H1 (cell line): ENCODE results near the gene RNASE4. TPM values are rescaled to one million over a fixed set of nuclear protein-coding genes. Genes with fewer than 3 reads are reported as not detected.

ENCODE experiments used
- CTCF ChIA-PET: fragments of 300-600 bp; sonication (Branson Sonifier 250); formaldehyde crosslinking; loops from one replicate; lab custom pipeline; 2021; ENCODE audit not compliant: partially characterized antibody; lab: Charles Lee
- POLR2A ChIA-PET: fragments of 300-600 bp; sonication (Branson Sonifier 250); formaldehyde crosslinking; loops from one replicate; lab custom pipeline; 2021; ENCODE audit warnings: inconsistent platforms; ENCODE audit not compliant: partially characterized antibody; lab: Charles Lee
- DNase-seq, 2 experiments: peaks; one replicate each; pipeline versions ENCODE4 v3.0.0 to v3.0.0-alpha.2; 2010 to 2022; ENCODE audit warnings: low spot score in 2 of 2, low read depth in 1 of 2, mixed read lengths in 1 of 2
- FAIRE-seq: peaks from 2 replicates; lab custom pipeline; 2011; peaks lifted over from hg19 to GRCh38; lab: Jason Lieb, UNC
- H2AFZ ChIP-seq: 2 replicates; pipeline ENCODE4 v1.8.1; 2012; ENCODE audit warnings: low read length, inconsistent platforms
- H2AK5ac ChIP-seq: 2 replicates; pipeline ENCODE4 v1.6.1; 2013; ENCODE audit warnings: low read depth, low read length
- H2BK120ac ChIP-seq: replicated peaks from 2 replicates; pipeline ENCODE3; 2013; ENCODE audit warnings: low read depth, low read length, inconsistent platforms
- H2BK12ac ChIP-seq: 2 replicates; pipeline ENCODE4 v1.6.1; 2013; ENCODE audit warnings: low read depth, low read length
- H2BK15ac ChIP-seq: 2 replicates; pipeline ENCODE4 v1.6.1; 2013; ENCODE audit warnings: low read length
- H2BK20ac ChIP-seq: 2 replicates; pipeline ENCODE4 v1.6.1; 2013; ENCODE audit warnings: low read length
- H2BK5ac ChIP-seq: 2 replicates; pipeline ENCODE4 v1.6.1; 2013; ENCODE audit warnings: low read depth, low read length
- H3K14ac ChIP-seq: 2 replicates; pipeline ENCODE4 v1.6.1; 2013; ENCODE audit warnings: inconsistent platforms; ENCODE audit not compliant: insufficient read length
- H3K18ac ChIP-seq: 2 replicates; pipeline ENCODE4 v1.6.1; 2013; ENCODE audit warnings: low read length; ENCODE audit errors: extremely low read depth
- H3K23ac ChIP-seq: 2 replicates; pipeline ENCODE4 v1.6.1; 2013; ENCODE audit warnings: inconsistent platforms; ENCODE audit not compliant: insufficient read length
- H3K23me2 ChIP-seq: 2 replicates; pipeline ENCODE4 v1.6.1; 2013; ENCODE audit warnings: low read depth, low read length
- H3K27ac ChIP-seq: 2 replicates; pipeline ENCODE4 v1.6.1; 2011; ENCODE audit warnings: low read depth, low read length, inconsistent platforms
- H3K27me3 ChIP-seq, 4 experiments: replicated peaks in 1 of 4; 1 replicate in 1 of 4; 2 replicates in 3 of 4; pipeline versions ENCODE4 v1.6.1 to v1.8.1; 2011 to 2013; ENCODE audit warnings: low read length in 3 of 4, mild to moderate bottlenecking in 3 of 4, inconsistent platforms in 2 of 4, mixed read lengths in 2 of 4, moderate library complexity in 1 of 4; ENCODE audit not compliant: control insufficient read depth in 3 of 4, insufficient read depth in 3 of 4; ENCODE audit errors: extremely low read depth in 1 of 4
- H3K36me3 ChIP-seq, 4 experiments: 2 replicates each; pipeline versions ENCODE4 v1.6.1 to v1.8.1; 2011 to 2013; ENCODE audit warnings: mild to moderate bottlenecking in 4 of 4, low read length in 3 of 4, moderate library complexity in 2 of 4, control low read depth in 1 of 4, inconsistent platforms in 1 of 4; ENCODE audit not compliant: insufficient read depth in 4 of 4, control insufficient read depth in 2 of 4
- H3K4ac ChIP-seq: replicated peaks from 2 replicates; pipeline ENCODE3; 2013; ENCODE audit warnings: low read length, low read depth, mixed read lengths, inconsistent platforms; ENCODE audit not compliant: insufficient read length
- H3K4me1 ChIP-seq, 4 experiments: replicated peaks in 1 of 4; 1 replicate in 1 of 4; 2 replicates in 3 of 4; pipeline versions ENCODE4 v1.6.1 to v1.8.1; 2011 to 2013; ENCODE audit warnings: low read length in 3 of 4, inconsistent platforms in 2 of 4, mixed read lengths in 1 of 4; ENCODE audit not compliant: insufficient read depth in 4 of 4, control insufficient read depth in 3 of 4
- H3K4me2 ChIP-seq, 2 experiments: 2 replicates each; pipeline versions ENCODE4 v1.6.1 to v1.8.1; 2011 to 2013; ENCODE audit warnings: low read depth in 2 of 2, low read length in 2 of 2, control low read depth in 1 of 2, inconsistent platforms in 1 of 2, mild to moderate bottlenecking in 1 of 2; ENCODE audit not compliant: insufficient read depth in 1 of 2
- H3K4me3 ChIP-seq, 4 experiments: fragments of 200-600, 300-600 bp in 1 of 4; sonication (generic), shearing (Covaris generic), sonication (Bioruptor Twin) in 1 of 4; 2 replicates each; pipeline versions ENCODE4 v1.5.1 to v1.8.1; 2011 to 2016; ENCODE audit warnings: low read length in 4 of 4, low read depth in 3 of 4, control low read depth in 2 of 4, inconsistent platforms in 2 of 4, mild to moderate bottlenecking in 2 of 4, mixed read lengths in 1 of 4, moderate library complexity in 1 of 4; ENCODE audit not compliant: insufficient read depth in 2 of 4; ENCODE audit errors: extremely low read depth in 1 of 4
- H3K56ac ChIP-seq: replicated peaks from 2 replicates; pipeline ENCODE3; 2013; ENCODE audit warnings: low read depth, mild to moderate bottlenecking, mixed read lengths, low read length, inconsistent platforms; ENCODE audit not compliant: insufficient read length
- H3K79me1 ChIP-seq: 2 replicates; pipeline ENCODE4 v1.6.1; 2013; ENCODE audit warnings: low read depth, low read length, control low read depth
- H3K79me2 ChIP-seq, 2 experiments: 2 replicates each; pipeline versions ENCODE4 v1.6.1 to v1.8.1; 2012 to 2013; ENCODE audit warnings: low read length in 2 of 2, mild to moderate bottlenecking in 2 of 2, inconsistent platforms in 1 of 2; ENCODE audit not compliant: insufficient read depth in 2 of 2, control insufficient read depth in 1 of 2
- H3K9ac ChIP-seq, 4 experiments: replicated peaks in 1 of 4; 1 replicate in 1 of 4; 2 replicates in 3 of 4; pipeline versions ENCODE4 v1.6.1 to v1.8.1; 2011 to 2013; ENCODE audit warnings: low read depth in 3 of 4, low read length in 3 of 4, control low read depth in 2 of 4, mild to moderate bottlenecking in 2 of 4, moderate library complexity in 2 of 4, inconsistent platforms in 1 of 4; ENCODE audit errors: extremely low read depth in 1 of 4
- H3K9me3 ChIP-seq, 2 experiments: 2 replicates each; pipeline versions ENCODE4 v1.6.1 to v1.8.1; 2012 to 2013; ENCODE audit warnings: mild to moderate bottlenecking in 2 of 2, moderate library complexity in 2 of 2, control low read depth in 1 of 2, inconsistent platforms in 1 of 2, low read depth in 1 of 2, low read length in 1 of 2, mixed read lengths in 1 of 2; ENCODE audit not compliant: insufficient read depth in 2 of 2
- H4K20me1 ChIP-seq, 2 experiments: replicated peaks in 1 of 2; 2 replicates each; pipeline versions ENCODE3 to v1.8.1; 2011 to 2013; ENCODE audit warnings: inconsistent platforms in 2 of 2, low read length in 2 of 2, mild to moderate bottlenecking in 1 of 2; ENCODE audit not compliant: insufficient read depth in 2 of 2, control insufficient read depth in 1 of 2
- H4K5ac ChIP-seq: 2 replicates; pipeline ENCODE4 v1.6.1; 2013; ENCODE audit warnings: low read length, low read depth, mixed read lengths, inconsistent platforms; ENCODE audit not compliant: insufficient read length
- H4K8ac ChIP-seq: 2 replicates; pipeline ENCODE4 v1.8.0; 2013; ENCODE audit warnings: mild to moderate bottlenecking, moderate library complexity, low read length, inconsistent platforms; ENCODE audit not compliant: insufficient read depth; ENCODE audit errors: extremely low read depth
- H4K91ac ChIP-seq: replicated peaks from 2 replicates; pipeline ENCODE3; 2013; ENCODE audit warnings: low read length, mixed read lengths, inconsistent platforms; ENCODE audit not compliant: insufficient read length
- CHD1 ChIP-seq: IDR thresholded peaks from 2 replicates; pipeline ENCODE4 v1.6.1; 2012; ENCODE audit warnings: low read depth, low read length, improper control_type of control experiment
- CREB1 ChIP-seq: IDR thresholded peaks from 2 replicates; pipeline ENCODE4 v1.6.1; 2012; ENCODE audit warnings: inconsistent platforms
- FOSL1 ChIP-seq: IDR thresholded peaks from 2 replicates; pipeline ENCODE4 v1.6.1; 2011; ENCODE audit warnings: mild to moderate bottlenecking, low read depth, low read length, moderate library complexity; ENCODE audit not compliant: insufficient read depth
- GTF2F1 ChIP-seq: IDR thresholded peaks from 2 replicates; pipeline ENCODE4 v1.6.1; 2012; ENCODE audit warnings: low read depth, low read length, improper control_type of control experiment, borderline replicate concordance
- KDM1A ChIP-seq: fragments of 200-600, 300-600 bp; sonication (generic); IDR thresholded peaks from 2 replicates; pipeline ENCODE4 v1.7.1; 2016; ENCODE audit warnings: mild to moderate bottlenecking, low read length, borderline replicate concordance
- KDM5A ChIP-seq: fragments of 200-600 bp; IDR thresholded peaks from 2 replicates; pipeline ENCODE4 v1.7.1; 2012; ENCODE audit warnings: mild to moderate bottlenecking, low read length, inconsistent platforms, mixed read lengths
- POLR2A ChIP-seq, 2 experiments: IDR thresholded peaks; 1 replicate in 1 of 2; 2 replicates in 1 of 2; pipeline ENCODE4 v1.6.1; 2011; ENCODE audit warnings: low read depth in 2 of 2, low read length in 2 of 2, mild to moderate bottlenecking in 2 of 2; ENCODE audit errors: control extremely low read depth in 1 of 2
- RFX5 ChIP-seq: IDR thresholded peaks from 2 replicates; pipeline ENCODE4 v1.6.1; 2011; ENCODE audit warnings: low read depth, low read length, improper control_type of control experiment, borderline replicate concordance
- SIN3A ChIP-seq, 2 experiments: IDR thresholded peaks in 1 of 2; conservative IDR thresholded peaks in 1 of 2; 2 replicates each; pipeline ENCODE4 v1.6.1; 2011 to 2012; ENCODE audit warnings: low read length in 2 of 2, improper control_type of control experiment in 1 of 2, low read depth in 1 of 2, mild to moderate bottlenecking in 1 of 2
- SP2 ChIP-seq: IDR thresholded peaks from 2 replicates; pipeline ENCODE4 v1.6.1; 2012; ENCODE audit warnings: mild to moderate bottlenecking, low read length, inconsistent platforms
- SUZ12 ChIP-seq: fragments of 200-600 bp; sonication (generic); IDR thresholded peaks from 2 replicates; pipeline ENCODE4 v1.6.1; 2012; ENCODE audit warnings: mild to moderate bottlenecking, inconsistent platforms, low read length, moderate library complexity, mixed read lengths
- TAF7 ChIP-seq: optimal IDR thresholded peaks from 2 replicates; pipeline ENCODE3; 2011; ENCODE audit warnings: low read depth, mild to moderate bottlenecking, inconsistent platforms, low read length, moderate library complexity, borderline replicate concordance
- TCF12 ChIP-seq: IDR thresholded peaks from 2 replicates; pipeline ENCODE4 v1.6.1; 2011; ENCODE audit warnings: low read depth, mild to moderate bottlenecking, low read length
- WGBS, 2 experiments: shearing (Covaris generic) in 1 of 2; methylation state at CpG; one replicate each; pipeline versions ENCODE4 v1.1.6 to v1.1.7; 2013 to 2015; ENCODE audit warnings: low lambda C conversion rate in 2 of 2, mixed read lengths in 2 of 2, inconsistent platforms in 1 of 2, low coverage in 1 of 2, missing lambda C conversion rate in 1 of 2; ENCODE audit not compliant: insufficient replicate concordance in 2 of 2, insufficient coverage in 1 of 2, insufficient read length in 1 of 2; ENCODE audit errors: extremely low coverage in 1 of 2, missing lambda C conversion rate in 1 of 2; 5-methylcytosine and 5-hydroxymethylcytosine counted together
- polyA plus RNA-seq, 7 experiments: library from polyadenylated mRNA; depleted of rRNA in 3 of 7; stranded (reverse) in 5 of 7; unstranded in 2 of 7; fragments of >200 nt in 5 of 7; fragments of 200-250 nt in 2 of 7; gene quantifications; 1 replicate in 5 of 7; 2 replicates in 1 of 7; 4 replicates in 1 of 7; pipeline versions ENCODE4 v1.2.1 to v1.2.3, GENCODE V29; 2011 to 2013; ENCODE audit warnings: missing spikeins in 2 of 7, mixed read lengths in 2 of 7
- total RNA-seq: library from RNA; stranded (reverse); fragmentation: NEBNext Ultra II Directional; extraction: Animal tissue kit (Norgen Biotek cat#: 25700); gene quantifications from 2 replicates; pipeline ENCODE4 v1.2.1, GENCODE V29; 2021
- TF ChIP-seq, protein P1 (sequence below): IDR thresholded peaks from 2 replicates; pipeline ENCODE4 v1.6.1; 2011; ENCODE audit warnings: low read length, improper control_type of control experiment

RNASE4 gene
- total and polyA plus RNA-seq, 2 of the 8 experiments (the other 6 are each of a cell fraction or from before 2014, with no cell fraction given), result 0.61 to 3.5 TPM

DNA sequence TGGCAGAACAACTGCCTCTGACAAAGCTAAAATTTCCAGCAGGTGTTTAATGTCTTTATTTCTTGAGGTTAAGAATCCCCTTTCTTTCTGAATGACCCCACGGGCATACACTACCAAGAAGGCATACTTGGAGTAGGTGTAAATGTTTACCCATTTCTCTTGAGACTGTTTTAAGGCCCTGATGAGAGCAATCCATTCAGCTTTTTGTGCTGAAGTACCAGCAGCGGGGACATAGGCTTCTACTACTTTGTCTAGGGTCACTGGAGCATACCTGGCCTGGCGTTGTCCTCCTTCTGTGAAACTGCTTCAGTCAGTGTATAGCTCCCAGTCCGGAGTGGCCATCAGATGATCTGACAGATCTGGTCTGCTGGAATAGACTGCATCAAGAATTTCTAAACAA is 26.9 kb downstream of the RNASE4 start:
- peaks cover 0 to 3% (median 0%) of the 10 kb centered on the region in 4 experiments; a peak in 1 of 7 replicates for H3K4me1 ChIP-seq
- peaks cover 0 to 1% (median 0%) of the 10 kb centered on the region in 4 experiments; a peak in 1 of 7 replicates for H3K27me3 ChIP-seq
- H3K79me1 ChIP-seq, result no peaks in the 10 kb centered on the region
- ChIA-PET CTCF (interaction anchor here (1.0 to 1.7 kb wide), 5 partner anchors 15 to 156 kb away, joined by 3 to 5 read pairs (median 4); no protein-coding TSS in a partner anchor), POLR2A (no interaction called here)
- no peaks in the 10 kb centered on the region for H4K20me1 ChIP-seq
- no peak overlapping the region for H2AK5ac ChIP-seq
- no peak overlapping the region for H2BK5ac ChIP-seq
- no peak overlapping the region for H2AFZ ChIP-seq
- no peak overlapping the region for H3K9ac ChIP-seq
- H3K4me2 ChIP-seq, result no peak overlapping the region
- H3K4me3 ChIP-seq, result no peak overlapping the region
- H3K14ac ChIP-seq, result no peak overlapping the region
- DNase-seq (no peak), FAIRE-seq (no peak)
- H4K5ac ChIP-seq, result no peak overlapping the region
- no peaks in the 10 kb centered on the region for H3K79me2 ChIP-seq
- no peak overlapping the region for H4K91ac ChIP-seq
- H3K18ac ChIP-seq, result no peak overlapping the region
- no peak overlapping the region for H4K8ac ChIP-seq
- H2BK20ac ChIP-seq, result no peak overlapping the region
- WGBS, 2 experiments, result 82% methylated on average over 4 of the region's 4 CpGs; no CpG with 5 or more reads in 1 of the 2 experiments
- H3K9me3 ChIP-seq, result peaks cover 5 to 12% of the 10 kb centered on the region in 2 experiments; a peak in 2 of 4 replicates
- no peaks in the 10 kb centered on the region for H3K36me3 ChIP-seq
- H3K23ac ChIP-seq, result no peak overlapping the region
- no peak overlapping the region for H3K27ac ChIP-seq
- H2BK12ac ChIP-seq, result no peak overlapping the region
- no peak overlapping the region for H3K56ac ChIP-seq
- H2BK15ac ChIP-seq, result no peak overlapping the region
- no peak overlapping the region for H3K4ac ChIP-seq
- no peak overlapping the region for H2BK120ac ChIP-seq
- no peaks in the 10 kb centered on the region for H3K23me2 ChIP-seq
- TF ChIP-seq, protein P1, sequence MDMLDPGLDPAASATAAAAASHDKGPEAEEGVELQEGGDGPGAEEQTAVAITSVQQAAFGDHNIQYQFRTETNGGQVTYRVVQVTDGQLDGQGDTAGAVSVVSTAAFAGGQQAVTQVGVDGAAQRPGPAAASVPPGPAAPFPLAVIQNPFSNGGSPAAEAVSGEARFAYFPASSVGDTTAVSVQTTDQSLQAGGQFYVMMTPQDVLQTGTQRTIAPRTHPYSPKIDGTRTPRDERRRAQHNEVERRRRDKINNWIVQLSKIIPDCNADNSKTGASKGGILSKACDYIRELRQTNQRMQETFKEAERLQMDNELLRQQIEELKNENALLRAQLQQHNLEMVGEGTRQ, result no peak
- TF ChIP-seq SUZ12 (no peak), GTF2F1 (no peak), TCF12 (no peak), KDM5A (no peak), RFX5 (no peak), CHD1 (no peak), SIN3A (conservative IDR thresholded peaks at IDR 0.05 in 1 of 2, IDR thresholded peaks at IDR 0.05 in 1 of 2; ENCODE audit: low read depth in 1 of 2, low read length in 2 of 2) (no peak), TAF7 (no peak), KDM1A (no peak), CREB1 (no peak), SP2 (no peak), FOSL1 (no peak), POLR2A (IDR thresholded peaks at IDR 0.05; ENCODE audit: control extremely low read depth in 1 of 2, low read depth in 2 of 2, low read length in 2 of 2) (no peak)
